ENCODE measurements around the gene MTRF1L.

MTRF1L gene, protein sequence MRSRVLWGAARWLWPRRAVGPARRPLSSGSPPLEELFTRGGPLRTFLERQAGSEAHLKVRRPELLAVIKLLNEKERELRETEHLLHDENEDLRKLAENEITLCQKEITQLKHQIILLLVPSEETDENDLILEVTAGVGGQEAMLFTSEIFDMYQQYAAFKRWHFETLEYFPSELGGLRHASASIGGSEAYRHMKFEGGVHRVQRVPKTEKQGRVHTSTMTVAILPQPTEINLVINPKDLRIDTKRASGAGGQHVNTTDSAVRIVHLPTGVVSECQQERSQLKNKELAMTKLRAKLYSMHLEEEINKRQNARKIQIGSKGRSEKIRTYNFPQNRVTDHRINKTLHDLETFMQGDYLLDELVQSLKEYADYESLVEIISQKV

DNA sequence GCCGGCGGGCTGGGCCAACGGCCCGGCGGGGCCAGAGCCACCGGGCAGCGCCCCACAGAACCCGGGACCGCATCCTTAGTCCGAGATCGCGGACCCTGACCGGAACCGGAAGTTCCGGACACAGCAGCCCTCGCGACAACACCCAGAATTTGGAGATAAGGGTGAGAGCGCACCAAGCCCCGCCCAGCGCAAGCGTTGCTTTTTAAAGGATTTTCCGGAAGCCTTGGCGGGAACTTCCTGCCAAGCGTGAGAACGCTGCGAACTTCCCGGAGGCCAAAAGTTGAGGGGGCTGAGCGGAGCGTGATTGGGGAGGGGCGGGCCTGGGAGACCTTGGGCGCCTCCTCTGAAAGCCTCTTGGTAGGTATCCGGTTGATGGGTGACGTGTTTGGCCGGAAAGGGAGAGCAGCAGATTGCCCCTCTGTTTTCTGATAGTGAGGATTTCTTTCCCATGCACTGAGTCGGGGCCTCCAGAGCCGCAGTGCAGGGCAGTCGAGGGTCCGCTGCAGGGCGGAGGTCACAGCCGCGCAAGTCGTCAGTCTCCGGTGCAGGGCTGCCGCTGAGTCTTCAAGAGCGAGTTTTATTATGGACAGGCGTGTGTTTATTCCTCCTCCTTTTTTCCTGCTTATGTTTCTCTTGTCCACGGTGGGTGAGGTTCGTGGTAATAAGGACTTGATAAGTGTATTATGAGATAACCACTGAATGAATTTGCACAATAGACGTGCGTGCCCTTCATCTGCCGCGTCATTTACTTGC lies at the start of gene MTRF1L:
MTRF1L (minus strand) TSS at position 97 of the 753 bp plus-strand sequence; CDS start at position 73, 24 bp downstream.
- peaks cover 24% of the 10 kb centered on the region for H3K36me3 Mint-ChIP-seq (ENCODE audit: low read depth)
- peak; percentile 94 for ATAC-seq
- no peaks in the 10 kb centered on the region for H3K27me3 Mint-ChIP-seq
- H3K4me1 Mint-ChIP-seq = peaks cover 34% of the 10 kb centered on the region
- H3K4me3 Mint-ChIP-seq = peak within 1 kb of the TSS; percentile 93
- peak within 1 kb of the TSS; percentile 84 for H3K27ac Mint-ChIP-seq
- peaks cover 4% of the 10 kb centered on the region for H3K9me3 Mint-ChIP-seq
- DNase-seq = peak; percentile 89

DNA sequence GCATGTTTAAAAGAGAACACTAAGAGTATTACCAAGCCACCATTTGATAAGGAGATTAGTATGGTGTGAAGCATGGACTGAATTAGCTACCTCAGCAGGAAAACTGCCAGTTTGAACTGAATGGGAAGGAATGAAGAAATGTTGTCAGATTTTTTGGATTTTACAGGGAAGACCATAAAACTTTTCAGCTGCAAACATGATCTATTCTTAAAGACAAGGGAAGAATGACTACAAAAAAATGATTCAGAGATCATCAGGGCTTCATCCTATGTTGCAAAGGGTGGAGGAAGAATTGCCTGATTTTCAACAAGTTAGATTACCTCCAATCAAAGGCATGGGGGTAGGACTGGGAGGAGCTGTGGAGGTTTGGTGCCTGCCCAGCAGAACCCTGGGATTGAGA lies 49.3 kb upstream of the MTRF1L start:
- Mint-ChIP-seq H3K27me3 (peaks cover 2% of the 10 kb centered on the region), H3K4me1 (no peaks in the 10 kb centered on the region), H3K9me3 (no peaks in the 10 kb centered on the region), H3K36me3 (ENCODE audit: low read depth) (no peaks in the 10 kb centered on the region), H3K4me3 (no peak overlapping the region), H3K27ac (no peak overlapping the region)
- DNase-seq (no peak), ATAC-seq (no peak)

GRCh38 chr6:153048631-153049030 lies 46.1 kb upstream of the MTRF1L start:
- Mint-ChIP-seq H3K9me3 (no peaks in the 10 kb centered on the region), H3K36me3 (ENCODE audit: low read depth) (no peaks in the 10 kb centered on the region), H3K27ac (no peak overlapping the region), H3K4me1 (no peaks in the 10 kb centered on the region), H3K4me3 (no peak overlapping the region), H3K27me3 (no peaks in the 10 kb centered on the region)
- DNase-seq = no peak
- ATAC-seq = no peak

DNA sequence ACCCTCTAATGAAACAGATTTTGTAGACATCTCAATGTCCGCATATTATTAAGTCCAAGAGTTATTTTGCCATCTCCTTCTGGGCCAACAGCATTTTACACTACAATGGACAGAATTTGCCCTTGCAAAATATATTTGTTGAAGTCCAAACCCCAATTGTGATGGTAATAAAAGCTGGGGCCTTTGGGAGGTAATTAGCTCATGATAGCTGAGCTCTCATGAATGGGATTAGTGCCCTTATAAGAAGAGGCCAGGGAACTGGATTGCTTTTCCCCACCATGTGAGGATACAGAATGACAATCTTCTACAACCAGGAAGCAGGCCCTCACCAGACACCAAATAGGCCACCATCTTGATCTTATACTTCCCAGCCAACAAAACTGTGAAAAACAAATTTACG lies 44.9 kb upstream of the MTRF1L start:
- DNase-seq = no peak
- no peak for ATAC-seq
- H3K27me3 Mint-ChIP-seq = no peaks in the 10 kb centered on the region
- H3K36me3 Mint-ChIP-seq (ENCODE audit: low read depth) = no peaks in the 10 kb centered on the region
- H3K9me3 Mint-ChIP-seq = no peaks in the 10 kb centered on the region
- H3K27ac Mint-ChIP-seq = no peak overlapping the region
- H3K4me3 Mint-ChIP-seq = no peak overlapping the region
- H3K4me1 Mint-ChIP-seq = no peaks in the 10 kb centered on the region

GRCh38 chr6:153045271-153045670 lies 42.8 kb upstream of the MTRF1L start:
- no peak overlapping the region for H3K27ac Mint-ChIP-seq
- DNase-seq (no peak), ATAC-seq (no peak)
- no peaks in the 10 kb centered on the region for H3K9me3 Mint-ChIP-seq
- H3K4me3 Mint-ChIP-seq = no peak overlapping the region
- H3K4me1 Mint-ChIP-seq = no peaks in the 10 kb centered on the region
- no peaks in the 10 kb centered on the region for H3K36me3 Mint-ChIP-seq (ENCODE audit: low read depth)
- no peaks in the 10 kb centered on the region for H3K27me3 Mint-ChIP-seq

GRCh38 chr6:153044295-153044694 lies 41.8 kb upstream of the MTRF1L start:
- DNase-seq (no peak), ATAC-seq (no peak)
- Mint-ChIP-seq H3K27ac (no peak overlapping the region), H3K9me3 (no peaks in the 10 kb centered on the region), H3K4me3 (no peak overlapping the region), H3K27me3 (peaks cover 2% of the 10 kb centered on the region), H3K36me3 (ENCODE audit: low read depth) (no peaks in the 10 kb centered on the region), H3K4me1 (no peaks in the 10 kb centered on the region)

GRCh38 chr6:153043719-153044118 lies 41.2 kb upstream of the MTRF1L start:
- Mint-ChIP-seq H3K9me3 (no peaks in the 10 kb centered on the region), H3K27me3 (peaks cover 2% of the 10 kb centered on the region), H3K4me3 (no peak overlapping the region), H3K27ac (no peak overlapping the region), H3K36me3 (ENCODE audit: low read depth) (no peaks in the 10 kb centered on the region), H3K4me1 (no peaks in the 10 kb centered on the region)
- no peak for DNase-seq
- ATAC-seq = no peak

- no peak overlapping the region for H3K4me3 Mint-ChIP-seq
- H3K9me3 Mint-ChIP-seq = no peaks in the 10 kb centered on the region
- ATAC-seq (no peak), DNase-seq (no peak)
- H3K4me1 Mint-ChIP-seq = no peaks in the 10 kb centered on the region
- no peaks in the 10 kb centered on the region for H3K36me3 Mint-ChIP-seq (ENCODE audit: low read depth)
- peaks cover 2% of the 10 kb centered on the region for H3K27me3 Mint-ChIP-seq
- H3K27ac Mint-ChIP-seq = no peak overlapping the region
Observed at GRCh38 chr6:153038378-153039057, 36.0 kb upstream of the MTRF1L start.

GRCh38 chr6:153034139-153034538 lies 31.6 kb upstream of the MTRF1L start:
- no peak overlapping the region for H3K27ac Mint-ChIP-seq
- DNase-seq (no peak), ATAC-seq (no peak)
- no peaks in the 10 kb centered on the region for H3K9me3 Mint-ChIP-seq
- H3K4me3 Mint-ChIP-seq = no peak overlapping the region
- H3K27me3 Mint-ChIP-seq = peaks cover 3% of the 10 kb centered on the region
- no peaks in the 10 kb centered on the region for H3K4me1 Mint-ChIP-seq
- no peaks in the 10 kb centered on the region for H3K36me3 Mint-ChIP-seq (ENCODE audit: low read depth)

- no peaks in the 10 kb centered on the region for H3K9me3 Mint-ChIP-seq
- H3K27ac Mint-ChIP-seq = no peak overlapping the region
- H3K4me3 Mint-ChIP-seq = no peak overlapping the region
- no peaks in the 10 kb centered on the region for H3K36me3 Mint-ChIP-seq (ENCODE audit: low read depth)
- peaks cover 3% of the 10 kb centered on the region for H3K27me3 Mint-ChIP-seq
- ATAC-seq (no peak), DNase-seq (no peak)
- no peaks in the 10 kb centered on the region for H3K4me1 Mint-ChIP-seq
Observed at GRCh38 chr6:153032255-153032882, 29.9 kb upstream of the MTRF1L start.

GRCh38 chr6:153031335-153031955 lies 28.9 kb upstream of the MTRF1L start:
- DNase-seq = no peak
- no peak for ATAC-seq
- no peak overlapping the region for H3K27ac Mint-ChIP-seq
- no peaks in the 10 kb centered on the region for H3K4me1 Mint-ChIP-seq
- peaks cover 3% of the 10 kb centered on the region for H3K27me3 Mint-ChIP-seq
- H3K36me3 Mint-ChIP-seq (ENCODE audit: low read depth) = no peaks in the 10 kb centered on the region
- H3K4me3 Mint-ChIP-seq = no peak overlapping the region
- H3K9me3 Mint-ChIP-seq = no peaks in the 10 kb centered on the region

DNA sequence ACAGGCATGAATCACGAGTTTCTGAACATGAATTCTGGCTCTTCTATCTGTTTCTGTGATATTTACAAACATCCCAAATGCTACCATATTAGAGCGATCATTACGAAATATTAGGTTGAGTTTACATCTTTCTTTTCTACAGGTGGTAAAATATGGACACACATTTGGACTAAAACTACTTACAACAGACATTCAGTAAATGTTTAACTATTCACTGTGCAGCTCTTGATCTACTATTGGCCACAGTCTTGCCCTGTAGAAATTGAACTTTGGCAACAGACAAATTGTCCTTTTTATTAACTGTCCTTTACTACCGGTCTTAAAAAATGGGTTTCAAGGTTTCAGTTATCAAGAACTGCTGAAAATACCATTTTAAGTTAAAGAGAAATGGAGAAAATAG lies 26.5 kb upstream of the MTRF1L start:
- Mint-ChIP-seq H3K4me1 (no peaks in the 10 kb centered on the region), H3K27ac (no peak overlapping the region), H3K27me3 (peaks cover 11% of the 10 kb centered on the region), H3K4me3 (no peak overlapping the region), H3K9me3 (no peaks in the 10 kb centered on the region), H3K36me3 (ENCODE audit: low read depth) (no peaks in the 10 kb centered on the region)
- ATAC-seq (no peak), DNase-seq (no peak)

DNA sequence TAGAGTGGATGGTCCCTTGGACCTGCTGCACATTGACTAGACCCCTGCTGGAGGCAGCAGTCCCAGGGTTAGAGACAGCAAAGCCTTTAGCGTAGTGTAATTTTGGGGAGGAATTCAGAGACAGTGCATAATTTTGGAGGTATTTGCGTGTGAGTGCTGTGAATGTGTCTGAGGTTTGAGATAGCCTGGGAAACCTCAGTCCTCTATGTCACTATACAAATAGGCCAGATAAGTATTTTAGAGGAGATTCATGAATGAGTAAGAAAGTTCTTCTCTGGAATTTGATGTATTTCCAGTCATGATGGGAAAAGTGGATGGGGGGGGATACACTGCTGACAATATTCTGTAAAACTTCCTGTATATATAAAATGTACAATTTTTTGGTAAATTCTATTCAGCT lies 25.8 kb upstream of the MTRF1L start:
- DNase-seq (no peak), ATAC-seq (no peak)
- Mint-ChIP-seq H3K36me3 (ENCODE audit: low read depth) (no peaks in the 10 kb centered on the region), H3K4me3 (no peak overlapping the region), H3K27ac (no peak overlapping the region), H3K9me3 (no peaks in the 10 kb centered on the region), H3K4me1 (no peaks in the 10 kb centered on the region), H3K27me3 (peaks cover 13% of the 10 kb centered on the region)

GRCh38 chr6:153027480-153027879 lies 25.0 kb upstream of the MTRF1L start:
- peaks cover 16% of the 10 kb centered on the region for H3K27me3 Mint-ChIP-seq
- H3K36me3 Mint-ChIP-seq (ENCODE audit: low read depth) = no peaks in the 10 kb centered on the region
- no peak for ATAC-seq
- H3K4me3 Mint-ChIP-seq = no peak overlapping the region
- H3K4me1 Mint-ChIP-seq = no peaks in the 10 kb centered on the region
- H3K9me3 Mint-ChIP-seq = no peaks in the 10 kb centered on the region
- no peak for DNase-seq
- no peak overlapping the region for H3K27ac Mint-ChIP-seq
